ENCODE measurements around the gene CGREF1.

CGREF1 gene

GRCh38 chr2:27118525-27119329 lies at the start of gene CGREF1:
TSS of gene CGREF1 (minus strand) at chr2:27119128. CDS start at chr2:27104366, 14,762 bp downstream.
- no peak for DNase-seq (ENCODE audit: low spot score)

- no peak for DNase-seq (ENCODE audit: low spot score)
Observed at GRCh38 chr2:27164960-27165763, 46.2 kb upstream of the CGREF1 start.

DNA sequence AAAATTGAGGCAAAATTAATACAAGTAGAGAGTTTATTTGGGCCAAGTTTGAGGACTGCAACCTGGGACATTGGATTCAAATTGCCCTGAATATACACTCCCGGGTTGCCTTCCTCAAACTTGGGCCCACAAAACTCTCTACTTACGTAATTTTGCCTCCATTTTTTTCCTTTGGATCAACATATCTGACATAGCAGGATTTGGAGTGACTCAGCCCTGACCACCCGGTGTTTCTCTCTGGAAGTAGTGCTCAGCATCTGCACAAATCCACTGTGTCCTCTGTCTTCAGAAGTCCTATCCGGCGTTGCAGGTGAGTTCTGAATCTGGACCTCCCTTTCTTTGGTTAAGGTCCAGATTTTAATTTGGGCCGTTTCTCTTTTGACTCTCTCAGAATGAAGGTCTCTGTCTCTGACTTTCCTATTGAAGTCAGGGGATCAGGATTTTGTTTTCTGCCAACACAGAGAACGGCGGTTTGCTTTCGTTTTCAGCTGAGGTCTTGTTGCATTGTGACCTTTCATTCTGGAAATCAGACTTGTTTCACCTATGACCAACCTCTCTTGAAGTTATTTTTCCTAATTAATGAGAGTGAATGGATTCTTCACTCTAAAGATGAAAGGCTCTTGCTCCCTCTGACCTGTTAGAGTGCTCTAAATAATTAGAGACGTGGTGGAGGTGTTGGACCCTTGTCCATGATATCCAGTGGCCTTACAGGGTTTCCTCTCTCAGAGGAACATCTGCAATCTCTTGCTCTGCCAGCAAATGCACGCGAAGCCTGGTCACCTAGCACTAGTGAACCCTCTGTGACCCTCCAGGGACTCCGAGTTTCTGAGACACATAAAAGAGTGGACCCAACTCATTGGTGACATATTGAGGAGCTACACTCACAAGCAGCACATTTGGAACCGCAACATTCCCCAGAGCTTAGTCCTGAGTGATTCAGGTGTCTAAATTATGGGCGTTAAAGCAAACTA lies 43.5 kb upstream of the CGREF1 start:
- no peak for DNase-seq (ENCODE audit: low spot score)

DNA sequence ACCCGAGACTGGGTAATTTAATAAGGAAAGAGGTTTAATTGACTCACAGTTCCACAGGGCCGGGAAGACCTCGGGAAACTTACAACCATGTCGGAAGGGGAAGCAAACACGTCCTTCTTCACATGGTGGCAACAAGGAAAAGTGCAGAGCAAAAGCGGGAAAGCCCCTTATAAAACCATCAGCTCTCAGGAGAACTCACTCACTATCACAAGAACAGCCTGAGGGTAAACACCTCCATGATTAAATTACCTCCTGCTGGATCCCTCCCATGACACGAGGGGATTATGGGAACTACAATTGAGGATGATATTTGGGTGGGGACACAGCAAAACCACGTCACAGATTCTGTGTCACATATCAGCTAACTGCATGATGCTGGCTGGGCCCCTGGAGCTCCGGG lies 41.3 kb upstream of the CGREF1 start:
- DNase-seq (ENCODE audit: low spot score), result no peak

- DNase-seq (ENCODE audit: low spot score), result no peak
Observed at GRCh38 chr2:27159271-27159670, 40.3 kb upstream of the CGREF1 start.

- DNase-seq (ENCODE audit: low spot score), result no peak
Observed at GRCh38 chr2:27158468-27158867, 39.5 kb upstream of the CGREF1 start.

GRCh38 chr2:27155069-27155520 lies 36.2 kb upstream of the CGREF1 start:
- no peak for DNase-seq (ENCODE audit: low spot score)

GRCh38 chr2:27154488-27154887 lies 35.6 kb upstream of the CGREF1 start:
- DNase-seq (ENCODE audit: low spot score), result no peak

- peak; percentile 51 for DNase-seq (ENCODE audit: low spot score)
Observed at GRCh38 chr2:27152796-27153464, 34.0 kb upstream of the CGREF1 start.

DNA sequence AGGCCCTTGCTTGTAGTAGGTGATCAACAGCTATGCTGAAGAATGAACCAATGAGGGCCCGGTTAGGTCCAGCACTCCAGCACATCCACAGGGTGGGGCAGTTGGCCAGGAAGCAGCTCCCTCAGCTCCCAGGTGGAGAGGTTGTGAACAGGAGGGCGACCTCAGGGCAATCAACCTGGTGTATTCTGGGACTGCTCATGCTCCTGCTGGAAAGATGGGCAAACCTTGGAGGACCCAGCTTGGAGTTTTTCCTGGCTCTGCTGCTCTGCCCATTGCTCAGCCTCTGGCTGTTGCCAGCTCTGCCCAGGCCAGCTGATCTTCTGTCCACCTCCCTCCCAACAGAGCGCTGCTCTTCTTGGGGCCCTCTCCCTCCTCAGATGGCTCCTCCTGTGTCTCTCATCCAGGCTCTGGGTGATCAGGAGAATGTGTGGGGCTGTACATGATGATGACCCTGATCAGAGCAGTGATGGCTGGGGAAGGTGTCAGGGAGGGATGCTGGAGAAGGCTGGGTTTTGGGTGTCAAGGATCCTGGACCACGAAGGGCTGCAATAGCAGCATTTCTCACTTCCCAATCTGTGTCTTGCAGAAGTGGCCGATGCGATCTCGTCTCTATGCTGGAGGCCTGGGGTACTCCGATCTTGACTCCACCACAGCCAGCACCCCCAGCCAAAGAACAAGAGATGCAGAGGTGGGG lies 33.3 kb upstream of the CGREF1 start:
- no peak for DNase-seq (ENCODE audit: low spot score)

DNA sequence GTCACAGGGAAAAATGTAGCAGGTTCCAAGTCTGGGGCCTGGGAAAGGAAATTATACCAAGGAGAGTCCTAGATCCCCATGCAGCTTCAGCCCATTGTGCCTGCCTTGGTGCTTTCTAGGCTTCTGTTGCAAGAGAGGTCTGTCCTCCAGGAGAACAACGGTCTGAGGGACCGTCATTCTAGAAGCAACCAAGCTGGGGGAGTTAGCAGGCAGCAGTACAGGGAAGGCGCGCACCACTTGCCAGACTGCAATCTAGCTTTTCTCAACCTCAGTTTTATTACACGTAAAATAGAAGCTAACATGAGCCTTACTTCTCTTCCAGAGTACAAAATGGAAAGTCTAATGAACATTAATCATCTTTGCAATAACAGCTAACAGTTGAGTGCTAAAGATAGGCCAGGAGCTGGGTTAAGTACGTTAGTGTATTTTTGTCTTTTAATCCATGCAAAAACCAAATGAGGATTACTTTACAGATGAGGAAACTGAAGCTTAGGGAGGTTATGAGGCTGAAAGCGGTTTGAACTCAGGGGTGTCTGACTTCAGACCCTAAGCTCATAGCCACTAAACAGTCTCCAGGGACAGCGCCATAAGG lies 31.8 kb upstream of the CGREF1 start:
- DNase-seq (ENCODE audit: low spot score), result no peak

GRCh38 chr2:27149570-27150405 lies 30.9 kb upstream of the CGREF1 start:
- no peak for DNase-seq (ENCODE audit: low spot score)

- no peak for DNase-seq (ENCODE audit: low spot score)
Observed at GRCh38 chr2:27148801-27149439, 30.0 kb upstream of the CGREF1 start, which contains the start of gene TCF23. TSS of gene TCF23 (plus strand) at chr2:27149004. CDS start at chr2:27149134, 130 bp downstream.

- no peak for DNase-seq (ENCODE audit: low spot score)
Observed at GRCh38 chr2:27147935-27148334, 29.0 kb upstream of the CGREF1 start.

- DNase-seq (ENCODE audit: low spot score), result no peak
Observed at GRCh38 chr2:27145682-27146081, 26.8 kb upstream of the CGREF1 start.

- no peak for DNase-seq (ENCODE audit: low spot score)
Observed at GRCh38 chr2:27143285-27143684, 24.4 kb upstream of the CGREF1 start.

GRCh38 chr2:27139310-27139709 lies 20.4 kb upstream of the CGREF1 start, which contains the start of gene PRR30:
TSS of gene PRR30 (minus strand) at chr2:27139410. CDS start at chr2:27138329, 1,081 bp downstream.
- no peak for DNase-seq (ENCODE audit: low spot score)

DNA sequence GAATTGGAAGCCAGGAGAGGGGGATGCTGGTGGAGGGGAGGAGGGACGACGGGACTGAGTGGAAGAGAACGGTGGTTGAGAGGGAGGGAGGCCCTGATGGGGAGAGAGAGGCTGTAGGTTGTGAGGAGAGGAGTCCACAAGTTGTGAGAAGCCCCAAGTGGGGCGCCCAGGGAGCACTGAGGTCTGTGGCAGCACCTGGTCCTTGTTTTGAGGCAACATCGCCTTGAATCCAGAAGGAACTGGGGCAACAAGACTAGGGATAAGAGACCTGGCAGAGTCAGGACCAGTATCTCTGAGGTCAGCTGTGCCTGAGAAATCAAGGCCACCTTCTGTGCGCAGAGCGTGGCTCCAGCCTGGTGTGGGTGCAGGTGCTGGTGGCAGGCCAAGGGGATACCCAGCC lies 19.2 kb upstream of the CGREF1 start:
- no peak for DNase-seq (ENCODE audit: low spot score)
